Embryonic facial prominence (tissue), 1 donor: ENCODE data around the gene CCBE1.

ENCODE experiments used
- DNase-seq: peaks from one replicate; pipeline ENCODE4 v3.0.0-alpha.2; 2016; ENCODE audit errors: extremely low spot score

CCBE1 gene

GRCh38 chr18:59570101-59570775, 127.0 kb downstream of the CCBE1 start:
- DNase-seq, result no peak

- DNase-seq, result no peak
Observed at GRCh38 chr18:59569390-59569791, 127.8 kb downstream of the CCBE1 start.

GRCh38 chr18:59567431-59567830, 129.8 kb downstream of the CCBE1 start:
- DNase-seq, result no peak

GRCh38 chr18:59566533-59566971, 130.7 kb downstream of the CCBE1 start:
- no peak for DNase-seq

- no peak for DNase-seq
Observed at GRCh38 chr18:59565957-59566356, 131.3 kb downstream of the CCBE1 start.

GRCh38 chr18:59564561-59564960, 132.7 kb downstream of the CCBE1 start:
- no peak for DNase-seq

- no peak for DNase-seq
Observed at GRCh38 chr18:59563176-59563785, 133.9 kb downstream of the CCBE1 start.

- DNase-seq, result no peak
Observed at GRCh38 chr18:59562751-59563150, 134.5 kb downstream of the CCBE1 start.

- no peak for DNase-seq
Observed at GRCh38 chr18:59561612-59562011, 135.6 kb downstream of the CCBE1 start.

- DNase-seq, result no peak
Observed at GRCh38 chr18:59560556-59560955, 136.7 kb downstream of the CCBE1 start.

- DNase-seq, result no peak
Observed at GRCh38 chr18:59559528-59559927, 137.7 kb downstream of the CCBE1 start.

GRCh38 chr18:59555995-59556659, 141.1 kb downstream of the CCBE1 start:
- DNase-seq, result no peak

GRCh38 chr18:59554796-59555335, 142.4 kb downstream of the CCBE1 start:
- no peak for DNase-seq

- no peak for DNase-seq
Observed at GRCh38 chr18:59553273-59553870, 143.9 kb downstream of the CCBE1 start.

- no peak for DNase-seq
Observed at GRCh38 chr18:59551902-59552635, 145.2 kb downstream of the CCBE1 start.

- DNase-seq, result no peak
Observed at GRCh38 chr18:59550174-59550516, 147.1 kb downstream of the CCBE1 start.

- DNase-seq, result no peak
Observed at GRCh38 chr18:59549503-59550173, 147.6 kb downstream of the CCBE1 start.

- no peak for DNase-seq
Observed at GRCh38 chr18:59547581-59548182, 149.5 kb downstream of the CCBE1 start.

- DNase-seq, result no peak
Observed at GRCh38 chr18:59546188-59546587, 151.0 kb downstream of the CCBE1 start.

- no peak for DNase-seq
Observed at GRCh38 chr18:59540780-59541179, 156.4 kb downstream of the CCBE1 start.

- DNase-seq, result no peak
Observed at GRCh38 chr18:59540346-59540745, 156.9 kb downstream of the CCBE1 start.
